ENCODE measurements around the gene CUL4A.
A peak's percentile ranks its signal among the peaks of the same experiment; 100 is the strongest.

The CUL4A gene

DNA sequence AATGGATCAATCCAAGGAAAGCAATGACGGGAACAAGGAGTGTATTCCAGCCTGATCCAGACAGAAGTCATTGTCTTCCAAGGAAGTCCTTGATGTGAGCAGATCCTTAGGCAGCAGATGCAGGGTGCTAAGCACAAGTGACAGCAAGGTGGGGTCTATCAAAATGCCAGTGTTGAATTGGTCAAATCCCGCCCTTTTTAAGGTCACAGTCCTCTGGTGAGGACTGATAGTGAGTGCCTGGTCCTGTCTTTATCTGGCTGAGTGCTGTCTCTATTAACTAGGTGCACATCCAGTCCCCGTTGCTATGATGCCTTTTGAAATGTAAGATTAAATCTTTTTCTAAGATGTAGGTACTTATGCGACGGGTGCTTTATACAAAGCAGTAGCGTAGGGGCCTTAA is 86.4 kb downstream of the CUL4A start:
- H3K4me2 ChIP-seq (ENCODE audit: low read length): peak overlapping the region; percentile 99; the same call in 1 of the 2 replicates
- H3K9me2 ChIP-seq (replicated peaks; ENCODE audit: control insufficient read depth, low read length): no peaks in the 10 kb centered on the region
- H3K27ac ChIP-seq (ENCODE audit: low read depth, low read length): no peak overlapping the region
- peak overlapping the region; percentile 95; the same call in 1 of the 2 replicates for H3K4me3 ChIP-seq (ENCODE audit: low read length)
- no peaks in the 10 kb centered on the region for H3K9me3 ChIP-seq (ENCODE audit: control insufficient read depth, insufficient read depth, low read length)
- TF ChIP-seq EZH2phosphoT487 (IDR thresholded peaks at IDR 0.05; ENCODE audit: borderline replicate concordance, low read length): no peak
- TF ChIP-seq, protein P1, sequence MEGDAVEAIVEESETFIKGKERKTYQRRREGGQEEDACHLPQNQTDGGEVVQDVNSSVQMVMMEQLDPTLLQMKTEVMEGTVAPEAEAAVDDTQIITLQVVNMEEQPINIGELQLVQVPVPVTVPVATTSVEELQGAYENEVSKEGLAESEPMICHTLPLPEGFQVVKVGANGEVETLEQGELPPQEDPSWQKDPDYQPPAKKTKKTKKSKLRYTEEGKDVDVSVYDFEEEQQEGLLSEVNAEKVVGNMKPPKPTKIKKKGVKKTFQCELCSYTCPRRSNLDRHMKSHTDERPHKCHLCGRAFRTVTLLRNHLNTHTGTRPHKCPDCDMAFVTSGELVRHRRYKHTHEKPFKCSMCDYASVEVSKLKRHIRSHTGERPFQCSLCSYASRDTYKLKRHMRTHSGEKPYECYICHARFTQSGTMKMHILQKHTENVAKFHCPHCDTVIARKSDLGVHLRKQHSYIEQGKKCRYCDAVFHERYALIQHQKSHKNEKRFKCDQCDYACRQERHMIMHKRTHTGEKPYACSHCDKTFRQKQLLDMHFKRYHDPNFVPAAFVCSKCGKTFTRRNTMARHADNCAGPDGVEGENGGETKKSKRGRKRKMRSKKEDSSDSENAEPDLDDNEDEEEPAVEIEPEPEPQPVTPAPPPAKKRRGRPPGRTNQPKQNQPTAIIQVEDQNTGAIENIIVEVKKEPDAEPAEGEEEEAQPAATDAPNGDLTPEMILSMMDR (IDR thresholded peaks at IDR 0.05; ENCODE audit: low read depth, low read length, poor library complexity, severe bottlenecking): no peak
- peaks cover 8% of the 10 kb centered on the region for H3F3A ChIP-seq (ENCODE audit: control insufficient read depth, insufficient read depth)
- peaks cover 27% of the 10 kb centered on the region for H3K27me3 ChIP-seq (ENCODE audit: control insufficient read depth, low read length)
- no peaks in the 10 kb centered on the region for H3K36me3 ChIP-seq (ENCODE audit: control insufficient read depth, low read length)
- H3K79me2 ChIP-seq (ENCODE audit: control insufficient read depth, low read length): peaks cover 40% of the 10 kb centered on the region
- H3K4me1 ChIP-seq (ENCODE audit: control insufficient read depth, low read length): peaks cover 29% of the 10 kb centered on the region
- H4K20me1 ChIP-seq (ENCODE audit: control insufficient read depth, insufficient read depth, low read depth, low read length): no peaks in the 10 kb centered on the region; the same call in 1 of the 2 replicates

DNA sequence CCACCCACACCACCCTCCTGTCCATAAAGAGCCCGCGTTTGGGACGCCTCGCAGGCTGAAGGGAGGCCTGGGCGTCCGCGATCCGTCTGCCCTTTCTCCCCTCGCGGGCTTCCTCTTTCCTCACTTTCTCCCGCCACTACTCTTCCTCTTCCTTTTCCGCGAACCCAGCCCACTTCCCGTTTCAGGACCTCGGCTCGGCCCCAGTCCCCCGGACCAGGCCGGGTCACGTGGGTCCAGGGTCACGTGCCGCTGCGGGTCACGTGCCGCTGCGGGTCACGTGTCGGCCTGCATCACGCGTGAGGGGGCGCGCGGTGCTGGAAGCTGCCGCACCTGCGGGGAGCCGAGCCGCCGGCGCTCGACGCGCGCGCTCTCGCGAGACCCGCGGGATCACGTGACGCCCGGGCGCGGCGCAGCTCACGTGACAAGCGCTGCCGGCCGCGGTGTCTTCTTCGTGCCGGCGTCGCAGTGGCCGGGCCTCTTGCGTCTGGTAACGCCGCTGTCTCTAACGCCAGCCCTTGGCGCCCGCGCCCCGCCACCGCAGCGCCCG is 87.5 kb downstream of the CUL4A start, which contains the start of gene LAMP1:
Gene LAMP1 (plus strand): TSS at position 417 of the 547 bp plus-strand sequence. CDS start 196 bp downstream, outside the sequence.
- peaks cover 28% of the 10 kb centered on the region for H3K4me1 ChIP-seq (ENCODE audit: control insufficient read depth, low read length)
- TF ChIP-seq, protein P1 (IDR thresholded peaks at IDR 0.05; ENCODE audit: low read depth, low read length, poor library complexity, severe bottlenecking): no peak
- no peak for TF ChIP-seq EZH2phosphoT487 (IDR thresholded peaks at IDR 0.05; ENCODE audit: borderline replicate concordance, low read length)
- H3K4me3 ChIP-seq (ENCODE audit: low read length): peak within 1 kb of the TSS; percentile 95
- H3F3A ChIP-seq (ENCODE audit: control insufficient read depth, insufficient read depth): peaks cover 8% of the 10 kb centered on the region
- H4K20me1 ChIP-seq (ENCODE audit: control insufficient read depth, insufficient read depth, low read depth, low read length): no peaks in the 10 kb centered on the region; the same call in 1 of the 2 replicates
- peak within 1 kb of the TSS; percentile 99 for H3K4me2 ChIP-seq (ENCODE audit: low read length)
- no peaks in the 10 kb centered on the region for H3K9me3 ChIP-seq (ENCODE audit: control insufficient read depth, insufficient read depth, low read length)
- H3K27ac ChIP-seq (ENCODE audit: low read depth, low read length): peak within 1 kb of the TSS; percentile 74
- H3K9me2 ChIP-seq (replicated peaks; ENCODE audit: control insufficient read depth, low read length): no peaks in the 10 kb centered on the region
- no peaks in the 10 kb centered on the region for H3K36me3 ChIP-seq (ENCODE audit: control insufficient read depth, low read length)
- peaks cover 50% of the 10 kb centered on the region for H3K79me2 ChIP-seq (ENCODE audit: control insufficient read depth, low read length)
- H3K27me3 ChIP-seq (ENCODE audit: control insufficient read depth, low read length): peaks cover 17% of the 10 kb centered on the region

DNA sequence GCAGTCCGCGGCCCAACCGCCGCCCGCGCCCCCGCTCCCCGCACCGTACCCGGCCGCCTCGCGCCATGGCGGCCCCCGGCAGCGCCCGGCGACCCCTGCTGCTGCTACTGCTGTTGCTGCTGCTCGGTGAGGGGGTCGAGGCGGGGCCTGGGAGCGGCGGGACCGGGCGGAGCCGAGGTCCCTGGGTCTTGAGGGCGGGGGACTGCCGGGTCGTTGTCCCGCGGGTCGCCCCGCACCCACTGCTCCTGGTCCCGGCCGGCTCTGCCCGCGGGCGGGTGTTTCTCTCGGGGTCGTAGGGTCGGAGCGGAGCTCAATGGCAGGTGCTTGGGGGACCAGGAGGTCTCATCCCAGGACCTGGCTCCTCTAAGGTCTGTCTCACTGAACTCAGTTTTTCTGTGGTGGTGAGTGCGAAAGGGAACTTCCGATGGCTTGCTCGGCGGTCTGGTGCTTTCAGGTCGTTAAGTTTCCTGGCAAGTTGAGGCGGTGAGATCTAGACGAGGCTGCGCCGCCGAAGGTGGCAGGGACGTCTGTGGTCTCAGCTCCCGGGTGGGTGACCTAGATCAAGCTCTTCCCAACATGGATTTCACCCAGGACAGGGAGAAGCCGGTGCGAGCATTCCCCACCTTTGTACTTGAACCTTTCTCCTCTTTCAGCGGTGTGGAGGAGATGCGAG is 88.1 kb downstream of the CUL4A start:
- Histone ChIP-seq H3K9me3 (ENCODE audit: control insufficient read depth, insufficient read depth, low read length) (no peaks in the 10 kb centered on the region), H3K27ac (ENCODE audit: low read depth, low read length) (peak overlapping the region; percentile 24; the same call in 1 of the 2 replicates), H3K4me2 (ENCODE audit: low read length) (peak overlapping the region; percentile 90), H3K79me2 (ENCODE audit: control insufficient read depth, low read length) (peaks cover 56% of the 10 kb centered on the region), H3K9me2 (replicated peaks; ENCODE audit: control insufficient read depth, low read length) (no peaks in the 10 kb centered on the region), H3F3A (ENCODE audit: control insufficient read depth, insufficient read depth) (peaks cover 8% of the 10 kb centered on the region), H3K36me3 (ENCODE audit: control insufficient read depth, low read length) (peaks cover under 1% of the 10 kb centered on the region), H3K27me3 (ENCODE audit: control insufficient read depth, low read length) (peaks cover 11% of the 10 kb centered on the region), H3K4me1 (ENCODE audit: control insufficient read depth, low read length) (peaks cover 24% of the 10 kb centered on the region), H3K4me3 (ENCODE audit: low read length) (peak overlapping the region; percentile 95), H4K20me1 (ENCODE audit: control insufficient read depth, insufficient read depth, low read depth, low read length) (no peaks in the 10 kb centered on the region; the same call in 1 of the 2 replicates)
- TF ChIP-seq EZH2phosphoT487 (IDR thresholded peaks at IDR 0.05; ENCODE audit: borderline replicate concordance, low read length): no peak
- TF ChIP-seq, protein P1 (IDR thresholded peaks at IDR 0.05; ENCODE audit: low read depth, low read length, poor library complexity, severe bottlenecking): no peak
